Adrenal gland (tissue), 12 donors: ENCODE results near the gene SEC22C. TPM values are rescaled to one million over a fixed set of nuclear protein-coding genes. Genes with fewer than 3 reads are reported as not detected.

Experiments used
- DNase-seq, 7 donors: peaks; one replicate each; pipeline ENCODE4 v3.0.0-alpha.2; 2019 to 2020
- H3K27ac ChIP-seq, 5 donors: fragments of 200-600 bp; sonication (generic) in 4 of 5; 1 replicate in 3 of 5; 2 replicates in 2 of 5; pipeline versions ENCODE4 v1.5.1 to v1.8.0; 2016 to 2020; ENCODE audit warnings: mild to moderate bottlenecking in 1 of 5
- H3K27me3 ChIP-seq: fragments of 200-600 bp; 2 replicates; pipeline ENCODE4 v1.8.0; 2021
- H3K36me3 ChIP-seq, 2 donors: fragments of 200-600 bp; replicated peaks in 1 of 2; 1 replicate in 1 of 2; 2 replicates in 1 of 2; pipeline versions ENCODE4 v1.5.1 to v1.8.0; 2018 to 2022
- H3K4me1 ChIP-seq, 2 donors: fragments of 200-600 bp; replicated peaks in 1 of 2; 1 replicate in 1 of 2; 2 replicates in 1 of 2; pipeline versions ENCODE4 v1.5.1 to v1.8.0; 2018 to 2021
- H3K4me3 ChIP-seq, 4 donors: fragments of 200-600 bp; sonication (generic) in 3 of 4; one replicate each; pipeline ENCODE4 v1.5.1; 2016 to 2018
- H3K9me3 ChIP-seq, 3 donors: fragments of 200-600 bp; sonication (generic) in 1 of 3; replicated peaks in 1 of 3; 1 replicate in 2 of 3; 2 replicates in 1 of 3; pipeline versions ENCODE4 v1.5.1 to v1.8.0; 2016 to 2021
- CTCF ChIP-seq, 6 experiments: fragments of 450-650 bp in 4 of 6; fragments of 200-600 bp in 2 of 6; sonication (generic) in 1 of 6; IDR thresholded peaks; 1 replicate in 5 of 6; 2 replicates in 1 of 6; pipeline versions ENCODE4 v1.5.1 to v1.8.0; 2016 to 2021; ENCODE audit warnings: antibody characterized with exemption in 6 of 6, mild to moderate bottlenecking in 2 of 6, moderate library complexity in 1 of 6
- POLR2A ChIP-seq, 2 donors: fragments of 450-650 bp; IDR thresholded peaks; one replicate each; pipeline ENCODE4 v1.6.1; 2017; ENCODE audit warnings: antibody characterized with exemption in 2 of 2, mild to moderate bottlenecking in 2 of 2, moderate library complexity in 1 of 2
- WGBS, 4 donors: extraction: QIAGEN DNeasy Blood & Tissue Kit in 2 of 4; methylation state at CpG; one replicate each; pipeline versions ENCODE4 v1.1.5 to v1.1.7; 2013 to 2017; 5-methylcytosine and 5-hydroxymethylcytosine counted together
- intact Hi-C, 2 donors: fragments of 100-400 bp; cut with DNase I; formaldehyde crosslinking; loops; one replicate each; pipeline versions ENCODE4 v1.14.1 to v1.15.0; 2022 to 2023
- polyA plus RNA-seq, 3 donors: library from polyadenylated mRNA; stranded (reverse); fragments of 200-250 nt in 2 of 3; fragments of 350-450 nt in 1 of 3; fragmentation: Illumina TruSeq in 1 of 3; extraction: RNeasy Lipid Tissue Mini Kit (QIAGEN cat#74804) in 1 of 3; gene quantifications; one replicate each; pipeline ENCODE4 v1.2.3, GENCODE V29; 2013 to 2014
- total RNA-seq, 9 donors: library from RNA; depleted of rRNA in 4 of 9; stranded (reverse); fragments of >200 nt in 4 of 9; fragments of 120-200 nt in 1 of 9; fragmentation: NEBNext Ultra II Directional in 1 of 9; extraction: Animal tissue kit (Norgen Biotek cat#: 25700) in 1 of 9; gene quantifications; one replicate each; pipeline versions ENCODE4 v1.1.0 to v1.2.4, GENCODE V29; 2013 to 2023
- donor health status: healthy with polysubstance abuse.
- donor health status: Bipolar disorder and iron deficiency.
- donor health status: DM: yes; HTN: yes; CAD: no.
- donor health status: DM: no; HTN: no; CAD: no.
- donor health status: DM: no; HTN: no; CAD: no.
- donor health status: DM: yes; HTN: yes; CAD: no.

The SEC22C gene
- total and polyA plus RNA-seq, 12 donors = 13.7 to 65.7 (median 41.8) TPM

- no peaks in the 10 kb centered on the region for H3K9me3 ChIP-seq
- no peaks in the 10 kb centered on the region for H3K4me1 ChIP-seq
- DNase-seq = no peak
- H3K27me3 ChIP-seq = no peaks in the 10 kb centered on the region
- TF ChIP-seq CTCF (IDR thresholded peaks at IDR 0.05) (no peak), POLR2A (IDR thresholded peaks at IDR 0.05) (no peak)
- intact Hi-C loops = no loop called here
- 70 to 81% (median 76%) methylated on average over 3 of the region's 3 CpGs for WGBS, 4 donors
- peaks cover 0 to 78% of the 10 kb centered on the region in 2 donors for H3K36me3 ChIP-seq
- H3K4me3 ChIP-seq = no peak overlapping the region
- no peak overlapping the region for H3K27ac ChIP-seq
Measured at GRCh38 chr3:42556089-42556632, 25.6 kb downstream of the SEC22C start.

GRCh38 chr3:42552830-42553229 lies 28.9 kb downstream of the SEC22C start:
- no peak overlapping the region for H3K27ac ChIP-seq
- H3K4me3 ChIP-seq = no peak overlapping the region
- TF ChIP-seq CTCF (IDR thresholded peaks at IDR 0.05) = no peak
- TF ChIP-seq POLR2A (IDR thresholded peaks at IDR 0.05) = no peak
- intact Hi-C loops = no loop called here
- no peaks in the 10 kb centered on the region for H3K9me3 ChIP-seq
- H3K36me3 ChIP-seq = peaks cover 0 to 46% of the 10 kb centered on the region in 2 donors
- WGBS, 4 donors = 41 to 75% (median 53%) methylated on average over 1 of the region's 1 CpG
- no peaks in the 10 kb centered on the region for H3K4me1 ChIP-seq
- peak in 1 of 7 donors; percentile 51 for DNase-seq
- no peaks in the 10 kb centered on the region for H3K27me3 ChIP-seq

- TF ChIP-seq POLR2A (IDR thresholded peaks at IDR 0.05) = no peak
- no peak for TF ChIP-seq CTCF (IDR thresholded peaks at IDR 0.05)
- no peak overlapping the region for H3K27ac ChIP-seq
- no peaks in the 10 kb centered on the region for H3K27me3 ChIP-seq
- no peak overlapping the region for H3K4me3 ChIP-seq
- H3K4me1 ChIP-seq = no peaks in the 10 kb centered on the region
- peaks cover 0 to 20% of the 10 kb centered on the region in 2 donors for H3K36me3 ChIP-seq
- no peak for DNase-seq
- H3K9me3 ChIP-seq = no peaks in the 10 kb centered on the region
- WGBS, 4 donors = 33 to 93% (median 88%) methylated on average over 1 of the region's 1 CpG
- intact Hi-C loops = no loop called here
Measured at GRCh38 chr3:42550250-42550649, 31.5 kb downstream of the SEC22C start.

GRCh38 chr3:42549131-42549530 lies 32.6 kb downstream of the SEC22C start:
- Histone ChIP-seq H3K4me3 (no peak overlapping the region), H3K36me3 (peaks cover 0 to 10% of the 10 kb centered on the region in 2 donors), H3K9me3 (no peaks in the 10 kb centered on the region), H3K27ac (no peak overlapping the region), H3K4me1 (no peaks in the 10 kb centered on the region), H3K27me3 (no peaks in the 10 kb centered on the region)
- DNase-seq = no peak
- 90 to 94% (median 90%) methylated on average over 2 of the region's 2 CpGs for WGBS, 4 donors
- intact Hi-C loops = no loop called here
- no peak for TF ChIP-seq POLR2A (IDR thresholded peaks at IDR 0.05)
- no peak for TF ChIP-seq CTCF (IDR thresholded peaks at IDR 0.05)
